Vagina (tissue), 2 donors: Measurements from ENCODE around the gene EMILIN1. TPM values are rescaled to one million over a fixed set of nuclear protein-coding genes. Genes with fewer than 3 reads are reported as not detected.

Experiments
- DNase-seq, 2 donors: peaks; one replicate each; pipeline ENCODE4 v3.0.0-alpha.2; 2017; ENCODE audit errors: extremely low spot score in 2 of 2
- H3K27ac ChIP-seq: fragments of 200-600 bp; sonication (generic); one replicate; pipeline ENCODE4 v1.5.1; 2019
- H3K27me3 ChIP-seq: fragments of 200-600 bp; sonication (generic); one replicate; pipeline ENCODE4 v1.5.1; 2019
- H3K36me3 ChIP-seq, 2 donors: fragments of 200-600 bp; sonication (generic); one replicate each; pipeline ENCODE4 v1.5.1; 2017 to 2019
- H3K4me1 ChIP-seq: fragments of 200-600 bp; sonication (generic); one replicate; pipeline ENCODE4 v1.5.1; 2019
- H3K4me3 ChIP-seq, 2 donors: fragments of 200-600 bp; sonication (generic); 1 replicate in 1 of 2; 2 replicates in 1 of 2; pipeline ENCODE4 v1.5.1; 2016 to 2019
- H3K9me3 ChIP-seq: fragments of 200-600 bp; sonication (generic); one replicate; pipeline ENCODE4 v1.5.1; 2019
- POLR2A ChIP-seq, 2 donors: fragments of 450-650 bp; IDR thresholded peaks; one replicate each; pipeline ENCODE4 v1.6.1; 2017; ENCODE audit warnings: antibody characterized with exemption in 2 of 2, mild to moderate bottlenecking in 2 of 2, moderate library complexity in 2 of 2
- POLR2AphosphoS5 ChIP-seq, 2 donors: sonication (generic); formaldehyde crosslinking; IDR thresholded peaks; one replicate each; pipeline ENCODE4 v1.9.0; 2017; ENCODE audit warnings: antibody characterized with exemption in 2 of 2, mild to moderate bottlenecking in 2 of 2, low read depth in 1 of 2; ENCODE audit not compliant: insufficient read depth in 1 of 2
- intact Hi-C: fragments of 100-400 bp; cut with DNase I; formaldehyde crosslinking; loops from one replicate; pipeline ENCODE4 v1.15.1; 2023
- total RNA-seq: library from RNA; depleted of rRNA; stranded (reverse); fragments of >200 nt; gene quantifications from one replicate; pipeline ENCODE4 v1.2.3, GENCODE V29; 2016
- TF ChIP-seq, protein P1 (sequence below), 3 experiments: fragments of 450-650 bp in 2 of 3; fragments of 200-600 bp in 1 of 3; sonication (generic) in 1 of 3; IDR thresholded peaks; one replicate each; pipeline ENCODE4 v1.5.1; 2017 to 2019; ENCODE audit warnings: antibody characterized with exemption in 3 of 3, mild to moderate bottlenecking in 2 of 3, moderate library complexity in 2 of 3

Gene EMILIN1
- total RNA-seq, 1 donor from 2014 or later: 100 TPM

DNA sequence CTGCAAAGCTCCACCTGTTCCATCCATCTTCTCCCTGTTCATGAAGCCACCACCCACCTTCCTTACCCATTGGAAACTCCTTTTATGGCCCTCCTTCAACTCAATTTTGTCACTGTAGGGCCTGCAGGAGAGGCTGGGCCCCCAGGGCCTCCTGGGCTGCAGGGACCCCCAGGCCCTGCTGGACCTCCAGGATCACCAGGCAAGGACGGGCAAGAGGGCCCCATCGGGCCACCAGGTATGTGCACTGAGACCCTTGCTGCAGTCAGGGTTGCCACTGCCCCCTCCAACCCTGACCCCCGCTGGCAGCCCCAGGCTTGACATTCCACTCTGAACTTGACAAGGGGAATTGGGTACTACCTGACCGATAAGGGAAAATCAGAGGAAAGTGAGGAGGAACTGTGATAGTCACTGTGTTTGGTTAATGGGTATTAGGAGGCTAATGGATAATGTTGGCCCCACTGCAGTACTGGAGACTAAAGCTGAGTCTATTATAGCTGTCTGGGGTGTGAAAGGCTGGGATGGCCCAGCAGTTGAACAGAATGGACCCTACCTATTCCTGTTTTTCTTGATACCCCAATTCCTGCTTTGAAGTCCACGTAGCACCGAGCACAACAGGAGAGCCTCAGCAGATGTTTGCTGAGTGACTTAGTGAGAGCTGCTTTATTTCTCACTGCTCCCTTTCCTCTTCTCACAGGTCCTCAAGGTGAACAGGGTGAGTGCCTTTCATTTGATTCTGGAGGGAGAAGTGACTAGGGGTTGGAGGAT lies 6.1 kb downstream of the EMILIN1 start:
- no peaks in the 10 kb centered on the region for H3K36me3 ChIP-seq
- DNase-seq: no peak
- peak overlapping the region; percentile 7 for H3K27ac ChIP-seq
- no peaks in the 10 kb centered on the region for H3K9me3 ChIP-seq
- TF ChIP-seq, protein P1, sequence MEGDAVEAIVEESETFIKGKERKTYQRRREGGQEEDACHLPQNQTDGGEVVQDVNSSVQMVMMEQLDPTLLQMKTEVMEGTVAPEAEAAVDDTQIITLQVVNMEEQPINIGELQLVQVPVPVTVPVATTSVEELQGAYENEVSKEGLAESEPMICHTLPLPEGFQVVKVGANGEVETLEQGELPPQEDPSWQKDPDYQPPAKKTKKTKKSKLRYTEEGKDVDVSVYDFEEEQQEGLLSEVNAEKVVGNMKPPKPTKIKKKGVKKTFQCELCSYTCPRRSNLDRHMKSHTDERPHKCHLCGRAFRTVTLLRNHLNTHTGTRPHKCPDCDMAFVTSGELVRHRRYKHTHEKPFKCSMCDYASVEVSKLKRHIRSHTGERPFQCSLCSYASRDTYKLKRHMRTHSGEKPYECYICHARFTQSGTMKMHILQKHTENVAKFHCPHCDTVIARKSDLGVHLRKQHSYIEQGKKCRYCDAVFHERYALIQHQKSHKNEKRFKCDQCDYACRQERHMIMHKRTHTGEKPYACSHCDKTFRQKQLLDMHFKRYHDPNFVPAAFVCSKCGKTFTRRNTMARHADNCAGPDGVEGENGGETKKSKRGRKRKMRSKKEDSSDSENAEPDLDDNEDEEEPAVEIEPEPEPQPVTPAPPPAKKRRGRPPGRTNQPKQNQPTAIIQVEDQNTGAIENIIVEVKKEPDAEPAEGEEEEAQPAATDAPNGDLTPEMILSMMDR (IDR thresholded peaks at IDR 0.05): no peak
- no peak for TF ChIP-seq POLR2A (IDR thresholded peaks at IDR 0.05)
- no peak for TF ChIP-seq POLR2AphosphoS5 (IDR thresholded peaks at IDR 0.05; ENCODE audit: insufficient read depth in 1 of 2, low read depth in 1 of 2)
- no peaks in the 10 kb centered on the region for H3K27me3 ChIP-seq
- no peak overlapping the region for H3K4me3 ChIP-seq
- intact Hi-C loops: loop anchor here (5.0 to 10.0 kb wide), 2 partner anchors 50 to 122 kb away; partner anchors contain the start of gene TMEM214
- H3K4me1 ChIP-seq: peaks cover 65% of the 10 kb centered on the region

DNA sequence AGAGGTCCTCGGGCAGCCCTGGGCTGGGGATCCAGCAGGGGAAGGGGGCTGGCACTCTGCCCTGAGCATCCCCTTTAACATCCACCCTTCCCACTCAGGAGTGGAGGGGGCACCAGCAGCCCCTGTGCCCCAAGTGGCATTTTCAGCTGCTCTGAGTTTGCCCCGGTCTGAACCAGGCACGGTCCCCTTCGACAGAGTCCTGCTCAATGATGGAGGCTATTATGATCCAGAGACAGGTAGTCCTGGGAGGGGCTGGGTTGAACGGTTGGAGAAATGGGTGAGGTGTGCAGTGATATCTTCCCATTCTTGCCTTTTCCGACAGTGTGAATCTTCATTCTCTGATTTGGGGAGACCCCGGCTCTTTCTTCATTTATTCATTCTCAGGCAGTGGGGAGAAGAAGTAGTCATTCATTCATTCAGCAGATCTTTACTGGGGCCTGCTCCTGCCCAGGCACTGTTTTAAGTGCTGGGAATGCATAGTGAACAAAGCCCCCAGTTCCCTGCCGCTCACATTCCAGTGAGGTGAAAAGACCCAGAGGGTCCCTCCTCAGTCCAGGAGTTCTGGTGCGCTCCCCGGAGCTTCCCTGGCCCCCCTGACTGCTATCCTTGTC lies 6.8 kb downstream of the EMILIN1 start:
- Histone ChIP-seq H3K27ac (peak overlapping the region; percentile 83), H3K4me3 (peak overlapping the region; percentile 58 to 68), H3K4me1 (peaks cover 58% of the 10 kb centered on the region), H3K27me3 (no peaks in the 10 kb centered on the region), H3K36me3 (no peaks in the 10 kb centered on the region), H3K9me3 (no peaks in the 10 kb centered on the region)
- DNase-seq: no peak
- intact Hi-C loops: loop anchor here (5.0 to 10.0 kb wide), 2 partner anchors 50 to 123 kb away; partner anchors contain the start of gene TMEM214
- TF ChIP-seq POLR2A (IDR thresholded peaks at IDR 0.05) (no peak), POLR2AphosphoS5 (IDR thresholded peaks at IDR 0.05; ENCODE audit: insufficient read depth in 1 of 2, low read depth in 1 of 2) (no peak)
- TF ChIP-seq, protein P1 (IDR thresholded peaks at IDR 0.05): no peak

DNA sequence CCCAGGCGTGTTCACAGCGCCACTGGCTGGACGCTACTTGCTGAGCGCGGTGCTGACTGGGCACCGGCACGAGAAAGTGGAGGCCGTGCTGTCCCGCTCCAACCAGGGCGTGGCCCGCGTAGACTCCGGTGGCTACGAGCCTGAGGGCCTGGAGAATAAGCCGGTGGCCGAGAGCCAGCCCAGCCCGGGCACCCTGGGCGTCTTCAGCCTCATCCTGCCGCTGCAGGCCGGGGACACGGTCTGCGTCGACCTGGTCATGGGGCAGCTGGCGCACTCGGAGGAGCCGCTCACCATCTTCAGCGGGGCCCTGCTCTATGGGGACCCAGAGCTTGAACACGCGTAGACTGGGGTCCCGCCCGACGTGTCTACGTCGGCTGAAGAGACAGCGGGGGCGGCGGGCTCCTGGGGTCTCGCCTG lies 7.3 kb downstream of the EMILIN1 start:
- Histone ChIP-seq H3K4me3 (peak overlapping the region; percentile 58 to 68), H3K27ac (peak overlapping the region; percentile 83), H3K27me3 (no peaks in the 10 kb centered on the region), H3K9me3 (no peaks in the 10 kb centered on the region), H3K36me3 (no peaks in the 10 kb centered on the region), H3K4me1 (peaks cover 53% of the 10 kb centered on the region)
- no peak for DNase-seq
- intact Hi-C loops: loop anchor here (2.0 to 10.0 kb wide), 3 partner anchors 35 to 123 kb away; partner anchors contain the start of genes AGBL5 and TMEM214
- no peak for TF ChIP-seq POLR2A (IDR thresholded peaks at IDR 0.05)
- TF ChIP-seq POLR2AphosphoS5 (IDR thresholded peaks at IDR 0.05; ENCODE audit: insufficient read depth in 1 of 2, low read depth in 1 of 2): peak; percentile 30 to 66
- TF ChIP-seq, protein P1 (IDR thresholded peaks at IDR 0.05): peak in 2 of 3 experiments; percentile 21 to 27

DNA sequence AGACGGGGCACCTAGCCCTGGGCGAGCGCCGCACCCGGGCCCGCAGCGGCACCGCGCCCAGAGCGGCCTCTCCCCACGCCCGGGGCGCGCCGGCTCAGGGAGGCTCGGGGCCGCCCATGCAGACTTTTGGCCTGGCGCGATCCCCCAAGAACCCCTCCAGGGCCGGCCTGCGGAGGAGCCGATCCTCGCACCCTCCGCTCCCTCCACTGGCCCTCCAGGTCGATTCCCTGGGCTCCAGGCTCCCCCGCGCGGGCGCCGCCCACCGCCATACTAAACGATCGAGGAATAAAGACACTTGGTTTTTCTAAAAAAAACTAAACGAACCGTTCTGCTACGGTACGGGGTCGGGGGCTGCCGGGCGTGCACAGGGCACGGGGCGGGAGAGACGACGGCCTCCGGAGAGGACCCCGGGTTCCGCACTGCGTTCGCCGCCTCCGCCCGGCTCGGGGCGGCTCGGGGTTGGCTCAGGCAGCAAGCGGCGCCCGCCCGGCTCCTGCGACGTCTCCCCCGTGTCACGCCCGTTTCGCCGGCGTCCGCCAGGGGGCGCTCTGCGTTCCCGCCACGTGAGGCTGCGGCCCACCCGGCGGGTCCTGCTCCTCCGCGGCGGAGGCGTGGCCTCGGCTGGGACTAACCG lies 7.8 kb downstream of the EMILIN1 start:
- Histone ChIP-seq H3K9me3 (no peaks in the 10 kb centered on the region), H3K4me1 (peaks cover 48% of the 10 kb centered on the region), H3K4me3 (peak overlapping the region; percentile 58 to 68), H3K27me3 (no peaks in the 10 kb centered on the region), H3K36me3 (no peaks in the 10 kb centered on the region), H3K27ac (peak overlapping the region; percentile 83)
- DNase-seq: no peak
- TF ChIP-seq, protein P1 (IDR thresholded peaks at IDR 0.05): peak; percentile 86 to 93 (median 89)
- peak in 1 of 2 donors; percentile 50 for TF ChIP-seq POLR2A (IDR thresholded peaks at IDR 0.05)
- TF ChIP-seq POLR2AphosphoS5 (IDR thresholded peaks at IDR 0.05; ENCODE audit: insufficient read depth in 1 of 2, low read depth in 1 of 2): peak in 1 of 2 donors; percentile 55
- intact Hi-C loops: loop anchor here (2.0 to 10.0 kb wide), 3 partner anchors 35 to 124 kb away; partner anchors contain the start of genes AGBL5 and TMEM214
